ENCODE data around the gene CCDC54. TPM values are rescaled to one million over a fixed set of nuclear protein-coding genes. Genes with fewer than 3 reads are reported as not detected.
A peak's percentile ranks its signal among the peaks of the same experiment; 100 is the strongest.
"Not testable (repeated sequence)": the region's sequence is repeated elsewhere in the genome, so short reads cannot be mapped to it uniquely, and the experiment has no call there.

The CCDC54 gene
- total RNA-seq = not detected in 2 replicates

DNA sequence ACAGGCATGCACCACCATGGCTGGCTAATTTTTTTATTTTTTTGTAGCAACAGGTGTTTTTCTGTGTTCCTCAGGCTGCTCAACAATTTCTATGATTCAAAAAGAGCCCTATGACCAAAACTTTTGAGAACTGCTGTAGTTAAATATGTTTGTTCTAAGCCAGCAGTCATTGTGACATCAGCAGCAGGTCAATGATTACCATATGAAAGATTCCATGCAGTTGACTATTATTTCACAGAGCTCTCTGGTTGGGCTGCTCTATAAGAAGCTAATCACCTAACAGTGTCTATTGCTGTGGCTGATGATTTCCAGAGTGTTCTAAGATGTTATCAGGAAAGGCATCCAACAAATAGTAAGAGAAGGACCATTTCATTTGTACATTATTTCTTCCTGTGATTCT, at the start of gene CCDC54:
TSS of gene CCDC54 (plus strand) at position 289 of the 400 bp plus-strand sequence. CDS start 149 bp downstream, outside the sequence.
- no peak for DNase-seq (ENCODE audit: low read depth in 2 of 2)

DNA sequence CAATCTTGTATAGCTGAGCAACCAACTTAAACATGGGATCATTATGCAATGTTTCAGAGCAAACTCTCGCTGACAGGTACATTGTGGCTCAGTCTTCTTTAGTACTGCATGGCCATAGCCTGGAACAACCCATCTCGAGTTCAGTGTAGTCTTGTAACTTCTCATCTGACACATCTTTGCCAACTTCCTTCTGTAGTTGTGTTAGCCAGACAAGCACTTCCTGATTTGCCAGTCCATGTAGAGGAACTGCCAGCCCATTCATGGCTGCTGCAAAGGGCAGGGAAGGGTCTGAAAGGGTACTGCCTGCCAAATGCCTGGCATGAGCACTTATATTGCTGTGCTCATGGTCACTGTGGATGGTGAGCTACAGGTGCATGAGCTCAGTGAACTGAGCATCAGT, 49.2 kb upstream of the CCDC54 start:
- DNase-seq (ENCODE audit: low read depth in 2 of 2) = no peak

DNA sequence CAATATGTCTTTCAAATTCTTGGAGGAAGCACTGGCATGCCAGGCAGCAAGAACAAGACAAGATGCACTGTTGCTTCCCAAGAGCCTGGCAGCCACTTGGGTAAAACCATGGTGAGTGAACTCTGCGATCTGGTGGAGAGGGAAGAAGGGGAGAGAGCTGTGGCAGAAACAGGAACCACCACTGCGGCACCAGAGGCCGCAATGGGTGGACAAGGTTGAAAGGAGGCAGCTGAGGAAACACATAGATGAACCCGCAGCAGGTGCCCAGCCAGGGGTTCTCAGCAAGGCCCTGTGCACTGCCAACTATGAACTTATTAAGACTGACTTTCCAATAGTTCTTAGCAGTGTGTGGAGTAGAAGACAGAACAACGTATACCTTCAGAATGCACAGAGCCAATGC, 48.2 kb upstream of the CCDC54 start:
- no peak for DNase-seq (ENCODE audit: low read depth in 2 of 2)

DNA sequence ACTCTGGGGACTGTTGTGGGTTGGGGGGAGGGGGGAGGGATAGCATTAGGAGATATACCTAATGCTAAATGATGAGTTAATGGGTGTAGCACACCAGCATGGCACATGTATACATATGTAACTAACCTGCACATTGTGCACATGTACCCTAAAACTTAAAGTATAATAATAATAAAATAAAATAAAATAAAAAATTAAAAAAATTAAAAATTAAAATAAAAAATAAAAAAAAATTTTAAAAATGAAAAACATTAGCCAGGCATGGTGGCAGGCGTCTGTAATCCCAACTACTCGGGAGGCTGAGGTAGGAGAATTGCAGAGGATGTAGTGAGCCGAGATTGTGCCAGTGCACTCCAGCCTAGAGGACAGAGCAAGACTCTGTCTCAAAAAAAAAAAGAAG, 37.5 kb upstream of the CCDC54 start:
- not testable (repeated sequence) for DNase-seq (ENCODE audit: low read depth in 2 of 2)

DNA sequence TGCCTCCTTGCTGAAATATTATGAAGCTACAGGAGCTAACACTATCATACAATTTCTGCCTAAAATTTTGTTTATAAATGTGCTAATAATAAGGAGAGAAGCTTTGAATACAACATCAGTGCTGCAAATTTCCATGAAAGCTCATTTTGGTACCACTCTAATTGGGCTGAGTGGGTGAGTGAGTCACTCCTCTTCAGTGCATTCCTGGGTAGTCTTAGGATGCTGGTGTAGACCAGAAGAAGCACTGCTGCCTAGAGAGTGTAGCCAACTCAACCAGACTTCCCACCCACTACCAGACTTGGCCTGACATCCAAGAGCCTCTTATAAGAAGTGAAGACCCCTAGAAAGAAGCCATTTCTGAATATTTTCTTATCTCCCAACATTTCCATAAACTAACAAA, 32.5 kb upstream of the CCDC54 start:
- DNase-seq (ENCODE audit: low read depth in 2 of 2) = no peak

DNA sequence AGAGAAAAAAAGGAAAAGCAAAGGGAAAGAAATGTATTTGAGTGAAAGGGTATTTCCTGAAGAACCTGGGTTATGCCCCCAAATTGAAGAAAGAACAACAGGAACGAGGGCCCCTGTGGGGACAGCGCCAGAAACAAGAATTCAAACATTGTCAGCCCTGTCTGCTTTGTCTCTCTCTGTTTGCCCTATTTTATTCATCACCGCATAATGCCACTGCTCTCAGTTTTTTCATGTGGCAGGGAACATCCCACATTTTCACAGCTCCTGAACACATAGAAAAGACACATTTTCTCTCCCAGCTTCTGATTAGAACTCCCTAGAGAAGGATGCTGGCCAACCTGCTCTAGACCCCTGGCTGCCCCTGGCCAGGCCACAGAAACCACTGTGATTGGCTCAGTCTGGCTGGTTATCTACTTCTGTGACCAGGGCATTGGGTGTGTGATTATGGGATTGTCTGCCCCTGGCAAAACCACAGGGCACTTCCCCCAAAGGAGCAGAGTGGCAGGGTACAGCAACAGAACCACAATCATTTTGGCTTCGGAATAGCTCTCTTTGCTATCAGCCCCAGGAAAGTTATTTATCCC, 31.3 kb upstream of the CCDC54 start:
- DNase-seq (ENCODE audit: low read depth in 2 of 2) = no peak

DNA sequence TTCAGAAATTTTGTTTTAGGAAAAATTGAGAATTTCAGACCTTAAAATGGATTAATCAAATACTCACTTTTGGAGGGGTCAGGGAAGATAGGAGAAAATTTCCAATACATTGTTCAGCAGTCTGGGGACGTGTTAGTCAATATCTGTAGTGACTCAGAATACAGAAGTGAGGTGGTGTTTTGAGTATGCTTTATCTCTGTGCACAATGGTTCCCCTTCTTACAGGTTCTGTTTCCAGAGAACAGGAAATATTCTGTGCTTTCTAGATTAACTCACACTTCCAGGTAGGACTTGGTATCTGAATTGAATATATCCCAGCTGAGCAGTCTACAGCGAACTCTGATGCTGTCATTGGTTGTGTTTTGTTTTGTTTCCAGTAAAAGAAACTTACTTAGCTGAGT, 30.7 kb upstream of the CCDC54 start:
- DNase-seq (ENCODE audit: low read depth in 2 of 2) = no peak

DNA sequence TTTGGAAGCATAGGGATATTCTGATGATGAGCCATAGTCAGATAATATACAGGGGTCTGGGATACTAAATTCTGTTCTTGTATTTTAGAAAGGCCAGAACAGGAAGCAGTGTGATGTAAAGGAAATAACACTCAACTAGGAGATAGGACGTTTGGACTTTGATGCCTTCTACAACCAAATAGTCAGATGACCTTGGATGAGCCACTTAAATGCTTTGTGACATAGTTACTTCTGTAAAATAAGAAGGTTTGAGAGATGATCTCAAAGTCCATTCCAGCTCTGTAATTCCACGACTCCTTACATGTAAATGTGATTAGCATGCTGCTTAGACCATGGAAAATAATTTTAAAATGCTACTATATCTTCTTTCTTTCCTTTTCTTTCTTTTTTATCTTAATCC, 29.5 kb upstream of the CCDC54 start:
- no peak for DNase-seq (ENCODE audit: low read depth in 2 of 2)

DNA sequence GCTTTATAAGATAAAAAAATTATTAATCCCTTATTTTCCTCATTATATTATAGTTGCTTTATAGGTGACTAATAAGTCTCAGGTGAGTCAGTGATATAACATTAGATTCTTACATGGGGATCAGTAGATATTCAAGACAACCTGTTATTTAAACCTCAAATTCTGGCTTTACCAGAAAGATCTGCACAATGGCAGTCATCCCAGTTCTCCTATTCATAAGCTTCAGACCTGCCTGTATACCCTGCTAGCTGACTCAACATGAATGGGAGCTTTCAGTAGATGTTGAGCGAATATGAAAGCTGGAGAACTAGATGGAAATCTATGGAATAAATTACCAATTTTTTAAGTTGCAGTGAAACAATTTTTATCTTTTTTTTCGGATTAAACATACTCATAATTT, 20.5 kb upstream of the CCDC54 start:
- no peak for DNase-seq (ENCODE audit: low read depth in 2 of 2)

DNA sequence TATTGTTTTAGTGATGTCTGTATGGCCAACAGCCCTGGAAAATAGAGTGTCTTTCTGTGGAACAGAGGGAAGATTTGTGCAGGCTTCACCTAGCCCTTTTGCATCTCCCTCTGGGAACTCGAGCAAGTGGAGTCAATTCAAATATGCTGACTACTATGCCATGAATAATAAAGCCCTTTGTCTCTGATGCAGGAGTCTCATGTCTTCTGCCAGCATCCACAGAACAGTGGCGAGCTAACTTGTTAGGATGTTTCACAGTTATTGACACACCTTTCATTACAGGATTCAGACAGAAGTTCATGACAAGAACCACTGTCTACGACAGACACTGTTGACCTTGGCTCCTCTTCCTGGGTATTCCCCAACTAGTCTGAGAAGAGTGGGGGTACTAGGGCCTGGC, 15.6 kb upstream of the CCDC54 start:
- DNase-seq (ENCODE audit: low read depth in 2 of 2) = no peak

DNA sequence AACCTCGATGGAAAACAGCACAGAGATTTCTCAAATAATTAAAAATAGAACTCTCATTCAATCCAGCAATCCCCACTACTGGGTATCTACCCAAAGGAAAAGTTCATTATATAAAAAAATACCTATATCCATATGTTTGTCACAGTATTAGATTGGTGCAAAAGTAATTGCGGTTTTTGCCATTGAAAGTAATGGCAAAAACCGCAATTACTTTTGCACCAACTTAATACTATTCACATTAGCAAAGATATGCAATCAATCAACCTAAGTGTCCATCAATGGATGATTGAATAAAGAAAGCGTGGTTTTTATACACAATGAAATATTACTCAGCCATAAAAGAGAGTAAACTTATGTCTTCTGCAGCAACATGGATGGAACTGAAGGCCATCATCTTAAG, 12.2 kb upstream of the CCDC54 start:
- DNase-seq (ENCODE audit: low read depth in 2 of 2) = no peak

DNA sequence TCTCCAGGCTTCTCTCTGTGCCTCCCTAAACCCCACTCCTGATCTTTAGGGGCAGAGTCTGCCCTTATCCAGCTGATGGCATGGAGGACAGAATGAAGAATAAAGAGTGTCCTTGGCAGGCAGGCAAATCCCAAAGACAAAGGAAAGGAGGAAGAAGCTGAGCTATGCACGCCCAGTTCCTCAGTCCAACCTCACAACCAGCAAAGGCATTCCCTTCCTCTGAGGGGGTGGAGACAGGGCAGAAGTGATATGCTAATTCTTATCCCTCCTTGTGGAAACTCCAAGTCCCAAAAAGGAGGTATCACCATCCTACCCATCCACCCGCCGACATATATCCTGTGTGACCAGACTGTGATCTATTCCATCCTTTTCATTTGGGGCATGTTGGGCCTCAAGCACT, 10.5 kb upstream of the CCDC54 start:
- DNase-seq (ENCODE audit: low read depth in 2 of 2) = no peak

DNA sequence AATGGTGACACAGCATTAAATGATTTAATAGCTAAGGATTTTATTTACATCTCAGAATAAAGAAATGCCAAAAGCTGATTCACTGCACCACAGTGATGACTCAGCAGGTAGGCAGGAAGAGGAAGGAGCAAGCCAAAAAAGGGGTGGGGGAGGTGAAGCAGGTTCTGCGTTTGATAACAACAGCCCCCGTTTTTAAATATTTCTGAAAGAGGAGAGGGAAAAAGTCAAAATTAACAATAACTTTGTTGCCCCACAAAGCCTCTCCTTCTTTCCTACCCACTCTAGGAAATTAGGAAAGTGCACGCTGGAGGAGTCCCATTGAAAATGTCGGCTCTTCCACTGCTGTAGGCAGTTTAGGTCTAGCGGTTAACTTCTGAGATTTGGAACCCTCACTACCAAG, 9.9 kb upstream of the CCDC54 start:
- peak in 1 of 2 donors; percentile 26 for DNase-seq (ENCODE audit: low read depth in 2 of 2)

DNA sequence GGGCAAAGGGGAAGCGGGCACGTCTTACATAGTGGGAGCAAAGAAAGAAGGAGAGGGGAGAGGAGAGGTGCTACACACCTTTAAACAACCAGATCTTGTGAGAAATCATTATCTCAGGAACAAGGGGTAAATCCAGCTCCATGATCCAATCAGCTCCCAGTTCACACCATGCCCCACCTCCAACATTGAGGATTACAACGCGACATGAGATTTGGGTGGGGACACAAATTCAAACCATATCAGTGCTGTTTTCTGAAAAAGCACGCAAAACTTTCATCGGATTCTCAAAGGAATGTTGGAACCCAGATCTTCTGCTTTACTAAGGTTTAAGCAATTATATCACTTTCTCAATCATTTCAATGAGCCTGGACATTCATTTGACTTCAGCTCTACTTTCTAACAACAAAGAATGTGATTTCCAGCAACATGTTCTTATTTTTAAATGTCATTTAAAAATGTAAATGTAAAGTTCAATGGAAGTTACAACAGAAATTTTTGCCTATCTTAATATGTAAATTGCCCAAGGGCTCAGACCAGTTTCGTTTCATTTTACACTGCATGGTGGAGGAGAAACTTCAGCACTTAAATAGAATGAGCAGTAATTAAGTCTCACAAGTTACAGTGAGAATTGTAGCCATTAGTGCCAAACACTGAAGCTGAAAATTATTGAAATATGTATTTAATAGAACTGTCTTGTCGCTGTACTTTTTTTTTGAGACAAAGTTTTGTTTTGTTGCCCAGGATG, 8.4 kb upstream of the CCDC54 start:
- DNase-seq (ENCODE audit: low read depth in 2 of 2) = no peak

DNA sequence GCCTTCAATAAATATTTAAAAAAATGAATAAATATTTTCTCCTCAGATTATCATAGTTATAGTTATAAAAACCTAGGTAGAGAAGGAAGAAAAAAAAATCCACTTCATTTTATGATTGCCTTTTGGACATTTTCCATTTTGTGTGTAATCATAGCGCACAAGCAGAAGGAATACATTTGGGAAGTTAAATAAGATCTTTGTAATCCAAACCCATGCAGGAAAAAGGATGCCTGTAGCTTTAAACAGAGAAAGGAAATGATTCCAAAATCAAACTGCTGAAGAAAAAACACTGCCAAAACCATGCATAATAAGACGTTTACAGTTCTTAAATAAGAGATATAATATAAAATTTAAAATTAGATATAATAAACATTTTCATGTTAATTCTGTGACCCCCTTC, 7.4 kb upstream of the CCDC54 start:
- no peak for DNase-seq (ENCODE audit: low read depth in 2 of 2)

DNA sequence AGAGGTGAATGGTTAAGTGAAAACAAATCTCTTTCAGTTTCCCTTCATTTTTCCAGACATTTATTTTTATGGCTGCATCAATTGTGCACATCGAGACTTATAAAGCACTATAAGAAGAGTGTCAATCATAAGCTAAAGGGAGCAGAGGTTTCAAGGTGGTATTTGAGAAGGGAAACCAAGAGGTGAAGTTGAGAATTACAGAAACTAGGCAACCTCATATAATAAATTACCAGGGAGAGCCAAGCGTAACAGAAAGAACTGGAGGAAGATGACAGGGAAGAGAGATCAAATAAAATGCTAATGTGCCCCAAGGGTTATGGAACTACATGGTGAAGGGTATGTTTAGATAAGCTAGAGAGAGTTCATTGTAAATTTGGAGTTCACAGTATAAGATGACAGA, 6.3 kb upstream of the CCDC54 start:
- no peak for DNase-seq (ENCODE audit: low read depth in 2 of 2)

DNA sequence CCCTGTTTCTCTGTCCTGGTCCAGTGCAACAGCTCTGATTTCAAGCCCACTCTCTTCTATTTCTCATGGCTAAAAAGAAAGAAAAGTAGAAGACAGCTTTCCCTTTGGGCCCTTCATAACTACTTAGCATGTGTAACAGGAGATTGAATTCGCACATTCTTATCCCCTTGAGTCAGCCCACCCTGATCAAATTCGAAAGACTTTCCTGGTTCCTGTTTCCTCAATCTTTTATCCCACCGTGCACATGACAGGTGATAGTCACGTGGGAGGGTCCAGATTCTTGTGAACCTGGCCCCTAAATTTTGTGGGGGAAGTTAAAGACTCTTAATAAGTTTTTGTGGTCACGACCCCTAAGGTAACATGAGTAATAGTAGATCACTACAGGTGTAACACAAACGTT, 4.7 kb upstream of the CCDC54 start:
- no peak for DNase-seq (ENCODE audit: low read depth in 2 of 2)

DNA sequence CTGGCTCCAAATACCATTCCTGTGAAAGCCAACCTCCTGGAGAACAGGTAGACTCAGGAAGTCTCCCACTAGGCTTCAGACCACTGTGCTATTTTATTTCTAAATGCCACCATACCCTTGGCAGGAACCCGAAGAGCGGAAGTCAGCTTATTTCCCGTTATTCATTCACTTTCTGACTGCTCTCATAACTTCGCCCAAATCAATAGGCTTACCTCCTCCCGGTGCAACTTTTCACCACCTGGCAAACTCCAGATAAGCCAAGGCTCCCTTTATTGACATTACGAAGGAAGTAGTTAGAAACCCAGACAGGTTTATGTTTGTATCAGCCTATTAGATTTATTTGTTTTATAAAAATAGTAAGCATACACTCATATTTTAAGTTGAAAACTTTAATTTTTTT, 3.3 kb upstream of the CCDC54 start:
- peak in 1 of 2 donors; percentile 17 for DNase-seq (ENCODE audit: low read depth in 2 of 2)

DNA sequence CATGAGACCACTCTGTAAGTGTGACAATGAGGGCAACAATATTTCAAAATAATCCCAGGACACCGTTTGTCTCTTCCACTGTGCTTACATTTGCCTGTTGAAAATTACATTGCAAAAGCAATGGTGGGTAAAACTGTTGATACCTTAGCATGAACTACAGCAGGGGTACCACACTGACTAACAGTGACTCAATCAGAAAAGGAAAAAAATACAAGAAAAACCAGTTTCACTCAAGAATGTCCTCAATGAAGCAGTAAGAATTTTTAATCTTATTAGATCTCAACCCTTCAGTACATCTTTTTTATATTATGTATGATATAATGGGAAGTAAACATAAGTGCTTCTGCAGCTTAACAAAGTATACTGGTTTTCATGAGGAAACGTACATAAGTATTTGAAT, 1.6 kb upstream of the CCDC54 start:
- no peak for DNase-seq (ENCODE audit: low read depth in 2 of 2)

DNA sequence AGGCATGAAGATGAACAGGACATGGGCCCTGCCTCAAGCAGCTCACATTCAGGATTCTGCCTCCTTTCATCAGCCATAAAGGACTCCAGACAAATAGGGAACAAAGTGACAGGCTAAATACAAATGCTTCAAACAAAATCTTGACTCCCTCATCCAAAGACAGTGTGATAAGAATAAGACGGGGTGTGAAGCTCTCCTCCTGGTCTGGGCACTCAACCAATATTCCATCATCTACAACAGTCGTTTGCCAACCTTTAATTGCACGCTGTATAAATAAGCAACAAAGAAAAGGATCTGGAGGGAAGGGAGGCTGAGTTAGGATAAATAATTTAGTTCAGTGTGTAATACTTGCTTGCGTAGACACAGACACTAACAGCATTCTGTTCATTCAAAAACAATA, 5.4 kb downstream of the CCDC54 start:
- no peak for DNase-seq (ENCODE audit: low read depth in 2 of 2)

DNA sequence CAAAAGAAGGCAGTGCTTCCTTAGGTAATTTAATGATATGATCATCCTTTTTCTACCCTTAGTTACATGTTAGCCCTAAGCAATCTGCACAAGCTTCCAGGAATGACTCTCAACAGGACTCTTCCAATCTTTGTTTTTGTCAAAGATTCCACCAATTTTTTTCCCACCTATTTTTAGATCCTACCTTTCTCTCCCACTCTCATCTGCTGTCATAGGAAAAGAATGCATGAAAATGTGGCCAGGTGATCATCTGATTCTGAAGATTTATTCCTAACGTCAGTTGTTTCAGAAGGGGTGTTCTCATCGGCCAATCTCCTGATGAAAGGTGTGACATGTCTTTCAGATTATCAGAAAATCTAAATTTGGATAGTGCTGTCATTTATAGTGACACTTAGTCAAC, 7.2 kb downstream of the CCDC54 start:
- no peak for DNase-seq (ENCODE audit: low read depth in 2 of 2)

DNA sequence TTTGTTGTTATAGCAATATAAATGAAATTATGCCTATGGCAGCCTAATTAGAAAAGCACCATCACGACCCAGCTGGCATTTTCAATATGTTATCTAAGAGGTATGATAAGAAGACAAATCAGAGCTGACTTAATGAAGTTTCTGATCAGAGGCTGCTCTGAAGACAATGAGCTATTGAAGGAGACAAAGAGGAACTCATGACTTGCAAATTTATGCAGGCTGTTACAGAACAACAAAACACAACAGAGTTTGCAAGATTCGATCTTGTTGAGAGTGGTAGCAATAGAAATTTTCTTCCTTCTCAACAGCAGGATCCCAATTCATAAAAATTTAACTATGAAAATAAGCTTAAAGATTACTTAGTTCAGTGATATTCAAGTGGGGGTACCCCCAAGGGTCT, 7.7 kb downstream of the CCDC54 start:
- no peak for DNase-seq (ENCODE audit: low read depth in 2 of 2)

DNA sequence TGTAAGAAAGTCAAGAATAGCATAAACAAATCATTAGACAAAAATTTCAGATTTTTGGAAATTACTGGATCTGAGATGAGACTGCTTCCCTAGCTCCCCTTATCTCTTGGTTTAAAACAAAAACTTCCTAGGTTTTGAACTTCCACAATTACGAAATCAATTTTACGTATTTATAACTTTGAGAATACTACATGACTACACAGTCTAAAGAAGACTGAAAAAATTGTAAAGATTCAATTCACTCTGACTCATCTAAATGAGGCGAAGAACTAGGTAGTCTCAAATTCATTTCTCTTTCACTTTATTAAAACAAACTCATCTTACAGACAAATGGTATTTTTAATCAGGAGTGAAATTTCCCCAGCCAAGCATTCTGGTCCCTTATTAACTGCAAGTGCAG, 10.3 kb downstream of the CCDC54 start:
- no peak for DNase-seq (ENCODE audit: low read depth in 2 of 2)

All from dermis microvascular lymphatic vessel endothelial cell (primary cell).